Hematopoietic multipotent progenitor cell treated with erythropoietin and hydrocortisone succinate and interleukin-3 and kit ligand, for 6 days (in vitro differentiated cells): Measurements from ENCODE around the gene SFXN5.
"Not testable (repeated sequence)": the region's sequence is repeated elsewhere in the genome, so short reads cannot be mapped to it uniquely, and the experiment has no call there.

Experiments used
- DNase-seq: peaks from one replicate; pipeline ENCODE4 v3.0.0-alpha.2; 2015

Gene SFXN5

DNA sequence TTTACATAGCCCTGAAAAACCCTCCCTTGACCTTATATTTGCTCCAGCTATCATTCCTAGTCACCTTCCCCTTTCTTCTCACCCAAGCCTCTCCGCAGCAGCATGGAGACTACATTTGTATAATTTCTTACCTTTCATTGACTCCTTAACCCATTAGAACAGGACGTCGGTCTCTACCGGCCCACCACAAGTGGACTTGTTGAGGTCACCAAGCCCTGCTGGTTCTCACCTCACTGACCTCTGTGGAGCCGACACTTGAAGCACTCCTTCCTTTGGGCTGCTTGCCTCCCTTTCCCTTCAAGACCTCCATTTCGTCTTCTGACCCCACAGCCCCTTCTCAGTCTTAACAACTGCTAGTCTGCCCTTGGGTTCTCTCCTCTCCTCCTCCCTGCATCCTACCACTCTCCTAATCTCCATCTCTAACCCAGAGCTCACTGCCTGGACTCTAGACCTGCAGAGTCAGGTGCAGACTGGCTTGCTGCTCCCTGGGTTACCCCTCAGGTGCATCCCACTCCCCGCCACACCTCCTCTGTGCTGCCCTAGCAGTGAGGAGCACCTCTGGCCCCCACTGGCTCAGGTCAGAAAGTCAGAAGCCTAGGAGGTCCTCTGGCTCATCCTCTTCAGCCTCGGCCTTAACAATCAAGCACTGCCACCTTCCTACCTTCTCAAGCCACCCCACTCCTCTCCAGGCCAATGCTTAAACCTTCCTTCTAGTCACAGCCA, 5.3 kb upstream of the SFXN5 start:
- DNase-seq = no peak

DNA sequence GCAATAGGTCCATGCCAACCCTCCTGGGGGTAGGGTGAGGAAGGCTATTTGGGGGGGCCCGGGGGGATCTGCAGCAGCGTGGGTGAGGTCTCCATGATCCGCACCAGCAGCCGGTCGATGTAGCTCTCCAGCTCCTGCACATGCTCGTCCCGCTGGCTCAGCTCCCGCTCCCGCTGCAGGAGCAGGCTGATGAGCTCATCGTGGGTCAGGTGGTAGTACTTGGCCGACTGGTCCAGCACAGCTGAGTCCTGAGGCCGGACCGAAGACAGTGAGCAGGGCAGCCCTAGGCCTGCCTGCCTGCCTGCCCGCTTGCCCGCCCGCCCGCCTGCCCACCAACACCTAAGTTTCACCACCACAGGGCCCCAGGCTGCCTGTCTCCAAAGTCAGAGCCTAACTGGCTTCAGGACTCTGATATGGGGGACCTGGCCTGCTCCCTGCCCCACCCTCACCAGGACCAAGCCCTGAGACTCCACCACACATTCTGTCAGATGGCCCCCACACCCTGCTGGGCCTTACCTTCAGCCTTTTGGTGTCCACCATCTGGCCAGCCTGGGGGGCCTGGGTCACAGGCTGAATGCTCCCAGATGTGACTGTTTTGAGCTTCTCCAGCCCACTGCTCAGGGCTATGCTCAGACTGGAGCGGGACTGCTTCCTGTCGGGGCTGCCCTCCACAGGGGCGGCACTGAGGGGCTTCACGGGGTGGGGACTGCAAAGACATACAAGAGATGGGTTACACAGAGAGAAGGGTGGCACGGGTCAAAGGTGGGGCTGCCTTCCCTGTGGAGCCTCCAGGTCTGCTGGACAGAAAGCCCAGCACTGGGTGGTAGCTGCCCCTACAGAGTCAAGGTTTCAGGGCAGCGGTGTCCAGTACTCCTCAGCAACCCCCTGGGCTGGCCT, 4.2 kb upstream of the SFXN5 start:
- DNase-seq = no peak

DNA sequence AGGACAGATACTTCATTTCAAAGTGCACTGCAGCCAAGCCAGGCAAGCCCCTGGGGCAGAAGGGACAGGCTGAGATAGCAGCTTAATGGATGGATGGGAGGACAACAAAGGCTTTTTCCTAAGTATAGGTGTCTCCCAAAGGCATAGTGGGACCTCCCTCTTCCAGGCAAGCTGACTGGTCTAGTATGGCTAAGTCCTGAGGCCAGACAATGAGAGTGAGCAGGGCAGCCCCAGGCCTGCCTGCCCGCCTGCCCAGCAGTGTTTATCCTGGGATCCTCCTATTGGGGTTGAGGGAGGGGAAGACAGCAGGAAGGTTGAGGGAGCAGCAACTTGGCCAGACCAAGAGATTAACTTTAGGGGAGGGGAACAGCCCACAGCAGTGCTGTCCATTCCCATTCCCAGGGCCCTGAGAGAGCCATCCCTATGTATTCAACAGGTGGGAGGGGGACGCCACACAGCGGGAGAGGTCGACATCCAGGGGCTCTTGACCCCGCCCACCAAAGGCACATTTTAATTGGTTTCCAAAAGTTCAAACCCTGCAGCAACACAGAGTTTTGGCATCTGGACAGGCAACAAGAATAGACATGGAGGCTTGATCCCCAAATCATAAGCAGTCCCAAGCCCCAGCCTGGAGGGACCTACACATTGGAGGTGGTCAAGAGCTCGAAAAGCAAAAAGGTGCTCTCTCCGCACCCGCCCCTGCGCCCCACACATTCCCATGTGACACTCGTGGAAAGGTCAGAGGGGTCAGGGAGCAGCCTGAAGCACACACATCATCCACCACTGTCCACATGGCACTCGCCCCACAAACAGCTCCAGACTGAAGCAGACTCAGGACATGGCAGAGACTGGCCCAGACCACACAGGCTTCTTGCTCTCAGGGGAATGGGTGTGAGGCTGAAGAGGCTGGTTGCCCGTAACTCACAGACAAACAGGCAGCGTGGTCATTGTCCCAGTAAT, 2.9 kb upstream of the SFXN5 start:
- DNase-seq = no peak

DNA sequence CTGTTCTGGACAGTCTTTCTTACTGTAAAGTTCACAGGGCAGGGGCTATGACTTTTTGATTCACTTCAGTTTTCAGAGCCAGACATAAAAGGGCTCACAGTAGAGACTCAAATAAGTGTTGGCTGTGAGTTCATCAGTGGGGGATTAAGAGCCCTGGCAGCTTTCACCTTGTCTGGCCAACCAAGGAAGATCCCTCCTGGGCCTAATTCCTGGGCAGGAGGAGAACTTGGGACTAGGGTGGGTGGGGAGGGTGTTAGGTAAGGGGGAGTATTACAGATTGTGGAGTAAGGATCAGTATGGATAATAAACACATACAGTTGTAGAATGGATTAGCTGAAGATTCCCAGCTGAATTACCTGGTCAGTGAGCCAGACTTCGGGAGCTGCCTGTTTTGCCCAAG, 904 bp upstream of the SFXN5 start:
- DNase-seq = no peak

DNA sequence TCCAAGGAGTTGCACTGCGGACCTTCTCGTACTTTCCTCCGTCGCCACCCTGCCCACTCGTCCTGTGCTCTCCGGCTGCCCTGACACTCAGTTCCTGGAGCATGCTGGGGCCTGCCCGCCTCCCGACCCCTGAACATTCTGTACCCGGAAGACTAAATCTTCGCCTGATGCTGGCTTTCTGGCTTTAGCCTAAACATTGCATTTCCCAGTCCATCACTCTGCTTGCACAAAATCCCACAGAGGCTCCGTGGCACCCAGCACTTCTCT, 550 bp upstream of the SFXN5 start:
- peak; percentile 49 for DNase-seq

DNA sequence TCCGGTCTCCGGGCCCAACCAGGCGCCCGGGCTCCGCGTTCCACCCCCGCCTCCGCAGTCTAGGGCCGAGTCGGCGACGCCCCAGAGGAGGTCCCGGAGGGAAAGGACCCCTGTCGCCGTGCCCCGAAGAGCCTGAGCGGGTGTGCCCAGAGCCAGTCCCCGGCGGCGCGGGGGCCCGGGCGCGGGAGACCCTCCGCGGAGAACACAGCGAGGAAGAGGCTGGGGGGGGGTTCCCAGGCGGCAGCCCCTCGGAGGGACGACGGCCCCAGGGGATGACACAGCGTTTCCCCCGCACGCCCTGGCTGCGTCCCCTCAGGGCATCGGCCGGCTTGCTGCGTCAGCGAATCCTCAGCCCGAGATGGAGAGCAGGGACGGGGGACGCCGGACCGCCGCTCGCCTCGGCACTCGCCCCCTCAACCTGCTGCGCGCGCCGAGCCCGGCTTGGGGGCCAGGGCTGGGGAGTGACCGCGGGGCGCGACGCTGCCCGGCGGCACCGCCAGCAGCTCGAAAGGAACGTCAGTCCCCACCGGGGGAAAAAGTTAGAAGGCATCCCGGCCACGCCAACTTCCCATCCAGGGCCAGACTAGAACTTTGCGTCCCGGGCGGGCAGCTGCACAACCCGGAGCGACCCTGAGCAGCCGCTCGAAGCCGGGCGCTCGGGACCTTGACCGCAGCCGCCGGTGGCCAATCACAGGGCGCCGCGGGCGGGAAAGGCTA, 711 bp downstream of the SFXN5 start:
- peak; percentile 62 for DNase-seq

DNA sequence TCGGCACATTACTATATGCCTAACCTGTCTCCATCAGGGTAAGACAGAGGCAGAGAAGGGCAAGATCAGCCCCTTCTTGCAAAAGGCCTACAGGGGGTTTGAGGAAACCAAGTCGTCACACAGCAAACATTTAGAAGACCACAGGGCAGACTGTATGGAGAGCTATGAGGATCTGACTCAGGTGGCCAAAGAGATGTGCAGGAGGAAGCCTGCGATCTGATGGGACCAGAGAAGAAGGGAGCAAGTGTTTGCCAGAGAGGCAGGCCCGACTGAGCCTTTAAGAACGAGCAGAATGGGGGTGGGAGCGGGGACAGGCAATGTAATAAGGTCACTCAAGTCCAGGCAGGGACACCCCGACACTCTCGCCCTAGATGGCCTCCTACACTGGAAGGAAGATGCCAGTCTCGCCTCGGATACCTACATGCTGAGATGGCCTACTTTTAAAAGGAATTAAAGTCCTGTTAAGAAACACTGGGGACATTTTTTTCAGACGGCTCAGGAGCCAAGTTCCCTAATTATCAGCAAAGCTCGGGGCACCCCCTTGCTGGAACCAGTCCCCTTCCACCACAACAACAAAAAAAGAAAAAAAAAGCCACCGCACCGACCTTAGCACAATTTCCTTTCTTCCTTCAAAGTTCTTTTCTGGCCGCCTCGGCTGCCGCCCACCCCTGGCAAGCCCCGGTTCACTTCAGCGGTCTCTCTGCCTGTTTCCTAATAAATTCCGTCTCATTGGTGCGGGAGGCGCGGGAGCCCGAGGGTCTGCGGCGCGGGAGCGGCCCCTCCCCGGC, 1.5 kb downstream of the SFXN5 start:
- DNase-seq = peak; percentile 54

DNA sequence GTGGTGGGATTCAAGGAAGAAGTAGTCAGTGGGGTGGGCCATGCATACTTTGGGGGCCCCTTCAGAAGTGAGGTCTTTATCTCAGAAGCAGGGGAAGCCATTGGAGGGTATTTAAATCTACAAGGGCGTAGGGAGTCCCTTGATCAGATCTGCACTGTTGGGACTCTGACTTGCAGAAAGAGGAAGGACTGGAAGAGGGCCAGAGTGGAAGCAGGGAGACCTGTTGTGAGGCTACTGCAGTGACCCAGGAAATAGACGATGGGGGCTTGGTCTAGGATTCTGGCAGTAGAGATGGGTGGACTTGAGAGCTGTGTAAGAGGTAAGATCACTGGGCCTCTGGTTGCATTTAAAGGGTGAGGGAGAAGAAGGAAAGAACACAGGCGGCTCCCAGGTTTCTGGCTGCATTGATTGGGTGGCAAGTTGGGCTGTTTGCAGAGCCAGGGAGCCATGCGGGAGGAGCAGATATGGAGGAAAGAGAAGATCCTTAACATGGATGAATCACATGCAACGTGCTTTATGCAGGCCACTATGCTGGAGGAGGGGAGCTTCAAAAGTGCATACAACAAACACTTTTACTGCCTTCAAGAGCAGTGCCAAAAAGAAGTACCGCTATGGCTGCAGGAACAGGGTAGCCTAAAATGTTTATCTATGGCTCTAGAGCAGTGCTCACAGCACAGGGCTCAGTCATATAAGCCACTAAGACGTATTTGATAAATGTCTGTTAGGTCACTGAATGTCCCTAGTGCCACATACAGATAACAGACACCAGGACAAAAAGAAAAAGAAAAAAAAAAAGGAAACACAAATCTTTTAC, 2.3 kb downstream of the SFXN5 start:
- DNase-seq = peak; percentile 81

DNA sequence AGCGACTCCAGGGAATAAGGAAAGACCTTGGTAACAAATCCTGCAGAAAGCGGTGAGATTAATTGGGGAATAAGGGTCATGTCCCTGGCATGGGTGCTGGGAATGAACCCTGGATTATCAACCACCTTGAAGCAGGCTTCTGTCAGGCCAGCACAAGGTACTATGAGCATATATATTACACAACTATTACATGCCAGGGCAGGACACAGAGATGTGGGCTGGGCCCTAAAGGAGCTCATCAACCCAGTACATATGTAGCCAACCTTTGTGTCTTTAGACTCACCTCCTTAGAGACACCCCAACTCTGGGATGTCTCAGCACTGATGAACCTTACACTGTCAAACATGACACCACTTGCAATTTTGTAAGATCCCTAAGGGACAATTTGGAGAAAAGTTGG, 3.4 kb downstream of the SFXN5 start:
- no peak for DNase-seq

DNA sequence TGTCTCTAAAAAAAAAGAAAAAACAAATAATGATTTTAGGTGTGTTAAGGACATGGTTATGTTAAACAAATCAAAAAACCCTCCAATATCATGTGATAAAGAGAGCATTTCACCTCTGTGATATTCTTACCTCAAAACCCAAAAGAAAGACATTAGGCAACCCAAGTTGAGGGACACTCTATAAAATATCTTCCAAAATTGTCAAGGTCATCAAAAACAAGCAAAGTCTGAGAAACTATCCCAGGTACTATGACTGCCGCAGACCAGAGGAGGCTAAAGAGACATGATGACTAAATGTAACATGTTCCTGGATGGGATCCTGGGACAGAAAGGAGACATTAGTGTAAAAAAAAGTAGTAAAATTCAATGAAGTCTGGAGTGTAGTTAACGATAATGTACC, 4.5 kb downstream of the SFXN5 start:
- no peak for DNase-seq

DNA sequence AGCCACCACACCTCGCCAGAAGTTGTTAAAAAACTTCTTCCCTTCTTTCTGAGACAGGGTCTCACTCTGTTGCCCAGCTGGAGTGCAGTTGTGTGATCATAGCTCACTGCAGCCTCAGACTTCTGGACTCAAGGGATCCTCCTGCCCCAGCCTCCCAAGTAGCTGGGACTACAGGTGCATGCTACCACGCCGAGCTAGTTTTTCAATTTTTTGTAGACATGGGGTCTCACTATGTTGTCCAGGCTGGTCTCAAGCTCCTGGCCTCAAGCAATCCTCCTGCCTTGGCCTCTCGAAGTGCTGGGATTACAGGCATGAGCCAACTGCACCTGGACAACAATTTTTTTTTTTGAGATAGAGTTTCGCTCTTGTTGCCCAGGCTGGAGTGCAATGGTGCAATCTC, 6.4 kb downstream of the SFXN5 start:
- not testable (repeated sequence) for DNase-seq

DNA sequence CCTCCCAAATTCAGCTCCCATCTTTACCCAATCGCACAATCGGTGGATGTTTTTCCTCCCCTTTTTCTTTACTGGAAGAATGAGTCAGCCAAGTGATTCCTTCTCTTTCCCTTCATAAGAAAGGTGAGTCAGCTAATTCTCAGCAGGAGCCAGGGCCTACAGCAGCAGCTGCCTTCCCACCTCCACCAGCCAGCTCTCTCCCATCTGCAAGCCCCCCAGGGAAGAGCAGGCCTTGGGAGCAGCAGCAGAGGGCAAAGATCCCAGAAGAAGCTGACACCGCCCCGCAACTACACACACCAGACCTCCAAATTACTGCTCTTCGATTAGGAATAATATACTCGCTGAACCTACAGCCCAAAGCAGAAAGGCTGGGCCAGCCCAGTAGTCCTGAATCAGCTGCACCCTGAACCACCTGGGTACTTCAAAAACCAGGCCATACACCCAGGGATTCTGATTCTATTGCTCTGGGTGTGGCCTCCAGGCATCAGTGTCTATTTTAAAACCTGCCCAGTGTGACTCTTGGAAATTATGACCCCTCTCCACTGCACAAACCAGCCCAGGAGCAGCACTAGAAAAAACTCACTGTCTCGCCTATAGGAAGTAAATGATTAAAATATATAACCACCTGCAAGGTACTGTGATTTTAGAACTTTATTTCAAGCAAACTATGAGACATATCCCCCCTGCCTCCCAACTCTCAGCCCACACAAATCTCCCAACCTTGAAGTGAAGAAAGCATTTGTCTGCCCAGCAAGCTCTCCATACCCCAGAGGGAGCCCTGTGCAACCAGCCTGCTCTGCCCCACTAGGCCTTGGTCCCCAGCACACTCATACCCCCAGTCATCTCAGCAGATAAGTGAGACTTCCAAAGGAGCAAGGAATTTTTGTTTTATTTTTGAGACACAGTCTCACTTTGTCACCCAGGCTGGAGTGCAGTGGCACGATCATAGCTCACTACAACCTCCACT, 7.3 kb downstream of the SFXN5 start:
- DNase-seq = no peak

DNA sequence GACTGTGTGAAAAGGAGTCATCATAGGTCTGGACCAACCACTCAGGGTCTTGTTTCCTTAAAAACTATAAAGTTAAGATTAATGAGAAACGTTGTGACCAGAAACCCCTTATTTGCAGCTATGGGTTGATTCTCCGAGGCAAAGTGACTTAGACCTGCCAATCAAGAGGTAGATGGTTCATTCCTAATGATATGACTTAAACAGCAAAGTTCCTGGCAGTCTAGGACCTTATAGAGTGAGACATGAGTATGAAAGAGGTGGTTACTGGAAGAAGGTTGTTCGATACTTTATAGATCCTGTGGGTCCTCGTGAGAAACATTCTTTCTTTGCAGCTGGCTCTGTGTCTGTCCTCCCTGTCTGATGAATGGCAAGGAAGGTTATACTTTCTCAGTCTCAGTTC, 8.0 kb downstream of the SFXN5 start:
- DNase-seq = no peak

DNA sequence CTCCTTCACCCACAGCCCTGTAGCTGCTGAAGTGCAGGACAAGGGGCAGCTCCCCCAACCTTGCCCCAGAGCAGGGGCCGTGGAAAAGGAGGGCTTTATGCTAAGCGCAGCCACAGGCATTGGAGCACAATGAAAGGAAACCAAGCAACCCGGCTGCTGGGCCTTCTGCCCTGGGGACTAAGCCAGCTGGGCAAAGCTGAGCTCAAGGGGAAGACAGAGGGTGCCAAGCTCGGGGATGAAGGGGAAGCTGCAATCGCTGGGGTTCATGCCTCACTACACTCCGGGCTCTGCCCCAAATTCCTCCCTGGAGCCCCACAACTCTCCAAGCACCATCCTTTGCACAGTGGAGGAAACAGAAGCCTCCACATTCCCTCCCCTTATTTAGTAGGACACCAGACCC, 12.4 kb downstream of the SFXN5 start:
- DNase-seq = no peak

DNA sequence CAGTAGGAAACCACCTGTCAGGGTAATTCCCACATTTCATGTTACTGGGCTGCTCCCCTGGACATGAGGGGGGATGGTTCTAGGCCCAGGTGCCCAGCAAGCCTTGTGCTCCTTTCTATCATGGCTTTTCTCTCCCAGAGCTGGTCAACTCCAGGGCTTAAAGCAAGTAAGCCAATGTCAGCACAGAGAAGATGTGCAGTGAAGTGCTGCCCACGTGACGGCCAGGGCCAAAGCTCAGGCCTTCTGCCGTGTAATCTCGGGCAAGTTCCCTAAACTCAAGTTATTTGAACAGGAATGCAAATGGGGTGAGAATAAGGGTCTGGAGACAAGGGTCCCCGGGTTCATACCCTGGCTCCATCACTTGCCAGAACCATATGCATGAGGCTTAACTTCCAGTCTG, 16.5 kb downstream of the SFXN5 start:
- no peak for DNase-seq

DNA sequence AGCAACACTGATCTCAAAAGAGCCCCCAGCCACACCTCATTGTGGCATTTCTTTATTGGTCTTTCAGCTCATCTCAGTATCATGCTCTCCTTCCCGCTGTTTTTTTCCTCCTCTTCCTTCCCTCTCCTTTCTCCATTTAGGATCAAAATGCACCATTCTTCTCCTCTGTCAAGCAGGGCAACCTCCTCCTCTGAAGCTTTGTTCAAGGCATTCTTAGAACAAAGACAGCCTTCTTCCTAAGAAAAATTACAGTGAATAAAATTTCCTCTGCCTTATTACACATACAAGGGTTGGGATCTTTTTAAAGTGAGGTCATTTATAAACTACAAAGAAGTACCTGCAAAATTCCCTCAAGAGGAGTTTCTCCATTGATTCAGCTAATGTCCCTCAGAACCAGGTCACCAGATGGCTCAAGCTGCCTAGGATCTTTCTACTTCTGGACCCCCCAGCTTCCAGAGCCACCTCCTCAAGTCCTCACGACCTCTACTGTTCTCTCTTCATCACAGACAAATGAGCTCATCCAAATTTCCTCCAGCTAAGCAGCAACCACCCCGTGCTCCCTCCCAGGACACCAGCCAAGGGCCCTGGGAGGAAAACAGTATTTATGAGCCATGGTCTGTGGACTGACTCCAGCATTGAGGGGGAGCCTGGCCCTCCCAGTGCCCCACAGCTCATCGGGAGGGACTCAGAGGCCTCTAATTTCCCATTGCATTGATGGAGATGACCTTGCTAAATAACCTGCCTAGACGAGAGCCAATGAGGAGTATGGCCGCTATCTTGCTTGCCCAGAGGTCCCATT, 18.0 kb downstream of the SFXN5 start:
- no peak for DNase-seq

DNA sequence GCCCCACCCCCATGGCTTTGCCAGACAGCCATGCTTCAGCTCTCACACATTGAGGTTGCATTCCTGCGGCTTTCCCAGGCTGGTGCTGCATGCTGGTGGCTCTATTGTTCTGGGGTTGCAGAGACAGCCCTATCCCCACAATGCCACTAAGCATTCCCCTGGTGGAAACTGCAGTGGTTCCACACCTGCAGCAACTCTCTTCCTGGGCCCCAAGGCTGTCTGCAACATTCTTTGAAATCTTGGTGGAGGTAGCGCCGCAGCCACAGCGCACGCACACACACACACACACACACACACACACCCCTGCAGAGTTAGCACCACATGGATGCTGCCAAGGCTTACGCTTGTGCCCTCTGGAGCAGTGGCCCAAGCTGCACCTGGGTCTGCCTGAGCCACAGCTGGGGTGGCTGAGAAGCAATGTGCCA, 21.4 kb downstream of the SFXN5 start:
- no peak for DNase-seq

DNA sequence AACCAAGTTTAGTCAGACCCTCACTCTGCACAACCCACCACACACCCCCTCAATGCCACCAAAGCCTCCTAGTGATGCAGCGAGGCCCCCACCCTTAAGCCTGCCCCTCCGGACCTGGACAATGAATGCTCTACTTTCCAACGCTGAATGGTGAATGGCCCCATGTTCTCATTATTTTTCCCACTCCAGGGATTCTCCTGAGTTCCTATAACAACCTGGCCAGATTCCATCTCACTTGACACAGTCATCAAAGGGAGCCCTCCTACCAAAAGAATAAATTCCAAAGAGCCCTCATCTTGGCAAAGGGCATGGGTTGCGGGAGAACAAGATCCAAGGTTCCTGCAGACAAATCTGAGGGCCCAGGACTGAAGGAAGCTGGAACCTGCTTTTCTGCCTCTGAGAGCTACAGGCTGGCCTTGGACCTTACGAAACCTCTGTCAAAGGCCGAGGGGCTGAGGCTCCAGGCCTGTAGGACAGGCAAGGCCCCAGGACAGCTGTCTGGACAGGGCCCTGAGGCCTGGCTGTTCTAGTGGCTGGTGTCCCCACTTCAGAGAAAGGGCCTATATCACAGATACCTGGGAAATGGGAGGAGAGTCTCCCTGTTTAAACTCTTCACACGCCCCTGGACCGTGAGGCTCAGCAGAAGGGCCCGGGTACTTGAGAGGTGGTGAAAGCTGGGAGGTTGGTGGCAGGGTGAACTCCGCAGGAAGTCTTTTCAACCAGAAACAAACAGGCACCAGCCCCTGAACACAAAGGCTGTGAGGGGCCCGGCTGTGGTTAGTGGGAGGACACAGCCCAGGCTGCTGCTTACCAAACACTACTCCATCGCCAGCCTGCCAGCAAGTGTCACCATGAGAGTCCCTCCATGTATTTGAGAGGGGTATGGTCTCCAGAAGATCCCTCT, 27.3 kb downstream of the SFXN5 start:
- DNase-seq = no peak
